ENCODE results near the gene FCN2.

The FCN2 gene

GRCh38 chr9:134935056-134935640, 54.5 kb downstream of the FCN2 start:
- Histone ChIP-seq H3K27ac (ENCODE audit: extremely low read depth, low read depth, low read length) (no peak overlapping the region), H3K4me3 (ENCODE audit: low read depth, low read length) (no peak overlapping the region), H3K9me3 (ENCODE audit: control insufficient read depth, insufficient read depth, low read depth, low read length) (no peaks in the 10 kb centered on the region), H3K4me1 (ENCODE audit: control insufficient read depth, insufficient read depth, low read length) (no peaks in the 10 kb centered on the region), H3K36me3 (ENCODE audit: control insufficient read depth in 2 of 2, insufficient read depth in 1 of 2, low read length in 2 of 2) (no peaks in the 10 kb centered on the region)
- CTCF ChIA-PET = no interaction called here
- POLR2A ChIA-PET = no interaction called here
- no peak for TF ChIP-seq PRDM1 (tag by site-specific recombination; IDR thresholded peaks at IDR 0.05)
- no peak for TF ChIP-seq YY2 (tag by site-specific recombination; IDR thresholded peaks at IDR 0.05)
- no peak for TF ChIP-seq ZNF544 (tag by site-specific recombination; IDR thresholded peaks at IDR 0.05)
- TF ChIP-seq ZFP69B (tag by site-specific recombination; IDR thresholded peaks at IDR 0.05) = no peak
- no peak for TF ChIP-seq ZNF157 (tag by site-specific recombination; IDR thresholded peaks at IDR 0.05)
- TF ChIP-seq GFI1B (tag by site-specific recombination; IDR thresholded peaks at IDR 0.05) = no peak
- no peak for TF ChIP-seq ZNF211 (tag by site-specific recombination; IDR thresholded peaks at IDR 0.05; ENCODE audit: low read depth)
- TF ChIP-seq KLF17 (tag by site-specific recombination; IDR thresholded peaks at IDR 0.05) = no peak
- no peak for TF ChIP-seq ZNF416 (tag by site-specific recombination; IDR thresholded peaks at IDR 0.05)
- no peak for TF ChIP-seq HIC1 (tag by site-specific recombination; IDR thresholded peaks at IDR 0.05)

DNA sequence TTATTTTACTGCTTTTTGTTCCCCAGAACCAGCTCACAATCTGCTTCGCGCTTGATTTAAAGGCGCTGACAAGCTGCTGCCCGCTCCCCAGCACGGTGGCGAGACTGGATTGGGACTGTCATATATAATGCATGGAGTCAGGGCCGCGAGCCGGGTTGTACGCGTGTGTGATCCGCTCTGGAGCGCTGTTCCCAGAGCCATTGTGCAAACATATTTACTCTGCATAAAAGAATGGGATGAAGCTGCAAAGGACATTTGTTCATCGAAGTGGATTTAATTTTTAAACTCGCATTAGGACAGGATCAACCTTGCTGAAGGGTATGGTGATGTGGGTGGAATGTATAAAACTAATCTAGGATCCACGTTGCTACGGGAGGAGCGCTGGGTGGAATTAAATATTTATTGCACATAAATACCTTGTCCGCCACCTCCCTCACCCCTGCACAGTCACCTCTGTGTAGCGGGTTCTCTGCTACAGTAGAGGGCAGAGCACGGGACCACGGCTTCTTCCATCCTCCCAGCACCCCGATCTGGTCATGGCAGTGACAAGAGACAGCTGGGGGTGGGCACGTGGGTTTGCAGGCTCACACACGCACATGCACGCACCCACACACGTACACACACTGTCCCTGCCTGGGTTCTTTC, 55.2 kb downstream of the FCN2 start:
- Histone ChIP-seq H3K27ac (ENCODE audit: extremely low read depth, low read depth, low read length) (no peak overlapping the region), H3K4me3 (ENCODE audit: low read depth, low read length) (no peak overlapping the region), H3K36me3 (ENCODE audit: control insufficient read depth in 2 of 2, insufficient read depth in 1 of 2, low read length in 2 of 2) (no peaks in the 10 kb centered on the region), H3K9me3 (ENCODE audit: control insufficient read depth, insufficient read depth, low read depth, low read length) (no peaks in the 10 kb centered on the region), H3K4me1 (ENCODE audit: control insufficient read depth, insufficient read depth, low read length) (no peaks in the 10 kb centered on the region)
- no peak for TF ChIP-seq ZNF449 (tag by site-specific recombination; IDR thresholded peaks at IDR 0.05)
- TF ChIP-seq, protein P1, sequence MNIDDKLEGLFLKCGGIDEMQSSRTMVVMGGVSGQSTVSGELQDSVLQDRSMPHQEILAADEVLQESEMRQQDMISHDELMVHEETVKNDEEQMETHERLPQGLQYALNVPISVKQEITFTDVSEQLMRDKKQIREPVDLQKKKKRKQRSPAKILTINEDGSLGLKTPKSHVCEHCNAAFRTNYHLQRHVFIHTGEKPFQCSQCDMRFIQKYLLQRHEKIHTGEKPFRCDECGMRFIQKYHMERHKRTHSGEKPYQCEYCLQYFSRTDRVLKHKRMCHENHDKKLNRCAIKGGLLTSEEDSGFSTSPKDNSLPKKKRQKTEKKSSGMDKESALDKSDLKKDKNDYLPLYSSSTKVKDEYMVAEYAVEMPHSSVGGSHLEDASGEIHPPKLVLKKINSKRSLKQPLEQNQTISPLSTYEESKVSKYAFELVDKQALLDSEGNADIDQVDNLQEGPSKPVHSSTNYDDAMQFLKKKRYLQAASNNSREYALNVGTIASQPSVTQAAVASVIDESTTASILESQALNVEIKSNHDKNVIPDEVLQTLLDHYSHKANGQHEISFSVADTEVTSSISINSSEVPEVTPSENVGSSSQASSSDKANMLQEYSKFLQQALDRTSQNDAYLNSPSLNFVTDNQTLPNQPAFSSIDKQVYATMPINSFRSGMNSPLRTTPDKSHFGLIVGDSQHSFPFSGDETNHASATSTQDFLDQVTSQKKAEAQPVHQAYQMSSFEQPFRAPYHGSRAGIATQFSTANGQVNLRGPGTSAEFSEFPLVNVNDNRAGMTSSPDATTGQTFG (tag by site-specific recombination; IDR thresholded peaks at IDR 0.05; ENCODE audit: borderline replicate concordance) = no peak
- TF ChIP-seq EGR2 (tag by site-specific recombination; IDR thresholded peaks at IDR 0.05; ENCODE audit: low read depth) = 0 out of 2 replicates have a peak, but pooled peaks have one; percentile 13
- TF ChIP-seq ZNF175 (tag by site-specific recombination; IDR thresholded peaks at IDR 0.05) = no peak
- no peak for TF ChIP-seq ZBTB7A (tag by site-specific recombination; IDR thresholded peaks at IDR 0.05; ENCODE audit: low read depth)
- TF ChIP-seq ZFHX2 (tag by site-specific recombination; conservative IDR thresholded peaks at IDR 0.05) = 0 out of 2 replicates have a peak, but pooled peaks have one; percentile 8
- POLR2A ChIA-PET = no interaction called here
- CTCF ChIA-PET = no interaction called here

Measured in HEK293 (cell line).